GM08714 (cell line): ENCODE results near the gene ADISSP.

Experiments
- H3K4me3 ChIP-seq: fragments of 200-500 bp; sonication (Bioruptor generic); 2 replicates; pipeline ENCODE4 v1.5.1; 2014; ENCODE audit warnings: mild to moderate bottlenecking, low read length, inconsistent platforms
- ZNF274 ChIP-seq: IDR thresholded peaks from 2 replicates; pipeline ENCODE4 v1.6.1; 2012; ENCODE audit warnings: mild to moderate bottlenecking, low read depth, low read length

Gene ADISSP

GRCh38 chr20:3787324-3788014 lies 19.9 kb upstream of the ADISSP start:
- no peak for TF ChIP-seq ZNF274
- H3K4me3 ChIP-seq = no peak overlapping the region; the same call in 1 of the 2 replicates

DNA sequence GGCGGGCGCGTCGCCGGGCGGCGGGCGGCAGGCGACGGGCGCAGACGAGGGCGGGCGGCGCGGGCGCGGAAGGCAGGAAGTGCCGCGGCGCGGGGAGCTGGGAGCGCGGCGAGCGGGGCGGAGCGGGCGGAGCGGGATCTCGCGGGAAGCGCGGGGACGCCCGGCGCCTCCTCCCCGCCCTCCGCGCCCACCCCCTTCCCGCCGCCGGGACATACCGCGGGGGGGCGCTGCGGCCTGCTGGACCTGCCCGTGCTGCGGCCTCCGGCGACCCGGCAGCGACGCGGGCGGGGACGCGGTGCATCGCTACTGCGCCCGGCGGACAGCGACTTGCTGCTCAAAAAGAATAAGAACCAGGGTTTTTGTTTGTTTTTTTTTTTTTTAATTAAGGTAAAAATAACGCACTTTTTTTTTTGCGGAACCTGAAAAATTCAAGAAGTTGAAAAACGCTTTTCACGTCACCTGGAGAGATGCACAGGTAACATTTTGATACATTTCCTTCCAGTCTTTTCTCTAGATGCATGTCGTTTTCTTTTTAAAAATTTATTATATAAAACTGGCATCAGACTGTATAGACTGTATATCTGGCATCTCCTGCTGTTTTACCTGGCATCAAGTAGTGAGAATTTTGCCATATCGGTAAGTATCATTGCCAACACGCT lies 19.2 kb upstream of the ADISSP start, which contains the start of gene CENPB:
Gene CENPB, minus strand, starts transcription at position 76 of the 659 bp plus-strand sequence. CDS start 257 bp downstream, outside the sequence.
- H3K4me3 ChIP-seq = peak within 1 kb of the TSS; percentile 66
- TF ChIP-seq ZNF274 = no peak

DNA sequence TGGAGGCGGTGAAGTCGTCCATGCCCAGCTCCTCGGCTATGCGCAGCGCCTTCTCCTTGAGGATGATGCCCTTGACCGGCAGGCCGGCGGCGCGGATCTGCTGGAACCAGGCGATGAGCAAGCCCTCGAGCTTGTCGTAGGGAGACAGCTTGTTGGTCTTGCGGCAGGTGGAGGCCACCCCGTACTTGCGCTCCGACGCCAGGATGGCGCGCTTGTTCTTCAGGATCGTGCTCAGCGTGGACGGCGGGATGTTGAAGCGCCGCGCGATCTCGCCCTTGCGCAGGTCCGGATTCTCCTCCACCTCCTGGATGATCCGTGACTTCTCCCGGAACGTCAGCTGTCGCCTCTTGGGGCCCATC lies 18.6 kb upstream of the ADISSP start:
- peak overlapping the region; percentile 66 for H3K4me3 ChIP-seq
- TF ChIP-seq ZNF274 = no peak

DNA sequence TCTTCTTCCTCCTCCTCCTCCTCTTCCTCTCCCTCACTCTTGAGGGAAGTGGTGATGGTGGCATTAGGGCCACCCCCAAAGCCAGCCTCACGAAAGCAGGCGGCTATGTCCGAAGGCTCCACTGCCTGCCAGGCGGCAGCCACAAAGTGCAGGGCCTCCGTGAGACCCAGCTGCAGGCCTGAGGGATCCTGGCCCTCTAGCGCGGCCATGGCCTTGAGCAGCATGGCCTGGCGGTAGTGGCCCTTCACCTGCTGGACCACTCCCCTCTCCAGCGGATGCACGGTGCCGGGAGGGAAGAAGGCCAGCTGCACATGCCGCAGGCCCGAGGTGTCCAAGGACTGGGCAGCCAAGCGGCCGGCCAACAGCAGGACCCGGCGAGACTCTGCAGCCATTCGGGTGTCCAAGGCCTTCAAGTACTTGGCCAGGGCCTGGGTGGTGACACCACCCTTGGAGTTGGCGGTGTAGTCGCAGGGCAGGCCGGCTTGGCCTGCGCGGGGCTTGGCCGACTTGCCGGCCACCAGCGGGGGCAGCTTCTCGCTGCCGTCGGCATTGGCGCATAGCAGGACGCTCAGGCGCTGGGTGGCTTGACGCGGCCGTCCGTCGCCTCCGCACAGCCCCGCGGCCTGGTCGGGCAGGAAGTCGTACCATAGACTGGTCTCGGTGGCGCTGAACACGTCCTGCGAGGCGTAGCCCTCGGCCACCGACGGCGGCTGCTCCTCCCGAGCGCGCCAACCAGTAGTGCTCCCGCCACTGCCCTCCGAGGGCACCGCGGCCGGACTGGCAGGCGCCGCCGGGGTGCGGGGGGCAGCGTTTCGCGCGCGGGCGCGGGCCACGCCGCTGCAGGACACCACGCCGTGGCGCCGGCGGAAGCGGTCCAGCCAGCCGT lies 17.9 kb upstream of the ADISSP start:
- TF ChIP-seq ZNF274 = no peak
- peak overlapping the region; percentile 66; the same call in 1 of the 2 replicates for H3K4me3 ChIP-seq

DNA sequence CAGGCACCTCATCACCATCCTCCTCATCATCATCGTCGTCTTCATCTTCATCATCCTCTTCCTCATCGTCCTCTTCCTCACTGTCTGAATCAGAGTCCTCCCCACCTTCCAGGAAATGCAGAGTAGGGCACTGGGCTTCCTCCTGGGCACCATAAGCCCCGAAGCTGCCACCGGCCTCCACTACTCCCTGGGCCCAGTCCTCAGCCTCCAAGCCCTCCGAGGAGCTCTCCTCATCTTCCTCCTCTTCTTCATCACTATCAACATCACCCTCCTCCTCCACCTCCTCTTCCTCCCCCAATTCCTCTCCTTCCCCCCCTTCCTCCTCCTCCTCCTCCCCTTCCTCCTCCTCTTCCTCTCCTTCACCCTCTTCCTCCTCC lies 17.3 kb upstream of the ADISSP start:
- no peak overlapping the region for H3K4me3 ChIP-seq
- no peak for TF ChIP-seq ZNF274

DNA sequence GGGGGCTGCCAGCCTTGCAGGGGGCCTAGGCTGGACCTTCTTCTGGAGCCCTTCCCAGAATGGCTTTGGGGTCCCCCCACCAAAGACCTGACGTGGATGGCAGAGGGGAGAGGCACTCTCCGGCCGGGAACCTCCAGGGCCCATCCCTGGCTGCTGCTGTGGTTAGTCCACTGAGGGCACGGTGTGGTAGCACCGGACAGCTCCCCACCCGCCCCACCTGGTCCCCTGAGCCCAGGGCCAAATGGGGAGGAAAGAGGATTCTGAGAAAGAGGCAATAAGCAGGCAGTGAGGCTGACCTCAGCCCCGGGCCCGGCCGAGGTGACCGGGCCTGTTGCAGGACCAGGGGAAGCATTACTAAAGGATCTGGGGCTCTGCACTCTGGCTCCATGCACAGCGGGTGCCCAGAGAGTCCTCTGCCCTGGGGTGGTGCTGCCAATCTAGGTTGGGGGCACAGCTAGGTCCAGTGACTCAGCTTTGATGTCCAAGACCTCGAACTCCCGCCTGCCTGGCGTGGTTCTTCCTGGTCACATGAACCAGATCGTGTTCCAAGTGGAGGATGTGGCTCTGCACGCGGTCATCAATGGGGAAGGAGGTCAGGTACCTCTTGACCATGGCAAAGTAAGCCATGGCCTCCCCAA lies 16.8 kb upstream of the ADISSP start:
- H3K4me3 ChIP-seq = no peak overlapping the region
- no peak for TF ChIP-seq ZNF274

- no peak for TF ChIP-seq ZNF274
- no peak overlapping the region for H3K4me3 ChIP-seq
Observed at GRCh38 chr20:3783511-3784195, 16.1 kb upstream of the ADISSP start.

DNA sequence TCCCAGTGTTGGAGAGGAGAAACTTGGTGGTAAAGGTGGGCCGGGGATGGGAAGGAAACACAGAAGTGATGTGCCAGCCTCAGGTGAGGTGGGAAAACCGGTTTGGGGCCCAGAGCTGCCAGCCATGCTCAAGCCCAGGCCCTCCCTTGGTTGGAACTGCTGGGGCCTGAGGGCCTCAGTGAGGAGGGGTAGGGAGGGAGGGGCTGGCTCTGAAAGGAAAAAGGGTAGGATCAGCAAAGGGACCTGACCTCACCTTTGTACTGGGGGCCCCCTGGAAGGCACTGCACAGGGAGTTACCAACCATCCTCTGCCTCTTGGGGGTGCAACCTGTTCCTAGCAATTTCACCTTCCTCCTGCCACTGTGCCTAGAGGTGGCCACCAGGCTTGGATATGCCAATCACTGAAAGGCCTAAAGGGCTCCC lies 15.5 kb upstream of the ADISSP start:
- H3K4me3 ChIP-seq = no peak overlapping the region
- TF ChIP-seq ZNF274 = no peak

GRCh38 chr20:3782597-3782996 lies 15.0 kb upstream of the ADISSP start:
- no peak for TF ChIP-seq ZNF274
- no peak overlapping the region for H3K4me3 ChIP-seq

DNA sequence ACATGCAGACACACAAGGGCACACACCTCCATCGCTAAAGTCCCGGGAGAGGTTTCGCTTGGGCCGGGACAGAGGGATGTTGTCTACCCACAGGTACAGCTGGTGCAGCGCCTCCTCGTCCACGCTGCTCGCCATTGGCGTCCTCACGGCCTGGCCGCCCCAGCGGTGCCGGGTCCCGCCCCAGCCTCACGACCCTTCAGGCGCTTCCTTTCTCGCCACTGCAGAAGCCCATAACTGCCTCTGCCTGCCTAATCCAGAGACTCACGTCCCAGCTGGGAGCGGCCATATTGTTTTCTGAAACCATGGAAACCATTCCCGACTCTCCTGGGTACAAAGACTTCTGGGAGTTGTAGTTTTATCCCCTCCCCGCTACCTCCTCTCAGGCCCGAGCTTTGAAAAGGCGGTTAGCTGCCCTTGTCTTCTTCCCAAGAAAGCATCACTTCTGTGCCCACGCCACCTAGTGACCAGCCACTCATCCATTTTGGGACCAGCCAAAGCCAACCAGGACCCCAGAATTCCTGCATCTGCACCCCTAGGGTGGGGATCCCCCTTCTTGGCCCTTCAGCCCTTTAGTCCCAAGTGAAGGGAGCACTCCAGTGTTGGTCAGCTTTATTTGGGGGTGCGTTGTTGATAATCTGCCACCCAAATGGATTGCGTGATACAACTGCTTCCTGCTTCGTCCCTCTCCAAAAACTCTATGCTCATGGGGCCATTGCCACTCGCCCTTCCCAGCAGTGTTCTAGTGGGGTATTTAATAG lies 13.8 kb upstream of the ADISSP start, which contains the start of gene SPEF1:
Gene SPEF1, minus strand, starts transcription at position 296 of the 758 bp plus-strand sequence. Its CDS starts 161 bp downstream, at position 135.
- peak within 1 kb of the TSS; percentile 32; the same call in 1 of the 2 replicates for H3K4me3 ChIP-seq
- TF ChIP-seq ZNF274 = no peak

DNA sequence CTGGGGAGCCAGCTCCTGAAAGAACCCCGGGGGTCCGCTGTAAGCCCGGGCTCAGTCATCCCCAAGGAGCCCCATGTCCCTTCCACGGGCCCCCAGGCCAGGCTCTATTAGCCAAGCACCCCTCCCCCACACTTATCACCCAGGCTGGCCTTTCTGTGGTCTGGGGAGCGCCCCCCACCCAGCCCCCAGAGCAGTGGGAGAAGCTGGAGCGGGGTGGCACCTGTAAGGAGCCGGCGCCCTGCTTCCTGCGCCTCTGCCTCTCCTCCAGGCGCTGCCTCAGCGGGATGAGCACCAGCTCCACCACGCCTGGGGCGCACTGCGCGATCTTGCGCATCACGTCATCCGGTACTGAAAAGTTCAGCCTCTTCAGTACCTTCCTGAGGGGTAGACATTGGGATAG lies 11.4 kb upstream of the ADISSP start:
- no peak overlapping the region for H3K4me3 ChIP-seq
- TF ChIP-seq ZNF274 = no peak

- no peak for TF ChIP-seq ZNF274
- peak overlapping the region; percentile 6; the same call in 1 of the 2 replicates for H3K4me3 ChIP-seq
Observed at GRCh38 chr20:3777716-3778629, 10.4 kb upstream of the ADISSP start.
